Measurements from ENCODE around the gene TTC7B. TPM values are rescaled to one million over a fixed set of nuclear protein-coding genes. Genes with fewer than 3 reads are reported as not detected.

The TTC7B gene
- total and polyA plus RNA-seq, 2 of the 13 experiments (the other 11 are each of a cell fraction or from before 2014, with no cell fraction given), result 1.3 to 3.2 TPM

- TF ChIP-seq ZFP36L1 (CRISPR knock-in tag; IDR thresholded peaks at IDR 0.05), result no peak
- no peak for TF ChIP-seq HMGA1 (CRISPR knock-in tag; conservative IDR thresholded peaks at IDR 0.05)
- no peak for TF ChIP-seq MED13 (CRISPR knock-in tag; IDR thresholded peaks at IDR 0.05)
- TF ChIP-seq ZBTB3 (CRISPR knock-in tag; IDR thresholded peaks at IDR 0.05; ENCODE audit: borderline replicate concordance, low read depth), result no peak
- TF ChIP-seq HMGXB4 (CRISPR knock-in tag; IDR thresholded peaks at IDR 0.05; ENCODE audit: borderline replicate concordance in 1 of 2, low read depth in 1 of 2), result no peak
- no peak for TF ChIP-seq POLR2A (IDR thresholded peaks at IDR 0.05; ENCODE audit: insufficient read depth in 1 of 2, low read depth in 2 of 2, low read length in 2 of 2)
- no peak for TF ChIP-seq MIER2 (CRISPR knock-in tag; IDR thresholded peaks at IDR 0.05)
- no peak for TF ChIP-seq RNF2 (conservative IDR thresholded peaks at IDR 0.05; ENCODE audit: low read depth)
These were observed 294.9 kb downstream of the TTC7B start (continued) for GRCh38 chr14:90521084-90521929.

- Histone ChIP-seq H3K9ac (ENCODE audit: insufficient read depth, low read depth, low read length) (no peak overlapping the region), H3K9me3 (ENCODE audit: low read length) (no peaks in the 10 kb centered on the region), H3K79me2 (ENCODE audit: insufficient read depth, low read length) (no peaks in the 10 kb centered on the region), H3K4me3 (replicated peaks in 1 of 3; ENCODE audit: insufficient read depth in 1 of 3, low read depth in 2 of 3, low read length in 3 of 3) (no peak overlapping the region), H4K20me1 (ENCODE audit: insufficient read depth, low read length) (no peaks in the 10 kb centered on the region), H3K4me2 (ENCODE audit: low read depth, low read length) (no peak overlapping the region), H3K27ac (ENCODE audit: extremely low read length, insufficient read depth, low read length) (no peak overlapping the region), H2AFZ (ENCODE audit: low read length) (no peak overlapping the region), H3K27me3 (ENCODE audit: control insufficient read depth in 1 of 2, insufficient read depth in 2 of 2, low read length in 2 of 2) (peaks cover 3 to 5% of the 10 kb centered on the region in 2 experiments; a peak in 2 of 5 replicates), H3K4me1 (ENCODE audit: insufficient read depth, low read length) (peaks cover 38% of the 10 kb centered on the region), H3K36me3 (replicated peaks in 1 of 2; ENCODE audit: control insufficient read depth in 1 of 2, insufficient read depth in 2 of 2, low read length in 2 of 2) (no peaks in the 10 kb centered on the region)
- intact Hi-C loops (cut with micrococcal nuclease; ENCODE audit: unreplicated experiment), result no loop called here
- POLR2A ChIA-PET, result no interaction called here
- ATAC-seq (no peak), DNase-seq (ENCODE audit: low spot score) (no peak), FAIRE-seq (no peak)
- WGBS (ENCODE audit: low lambda C conversion rate), result 40% methylated on average over 1 of the region's 5 CpGs
- in situ Hi-C loops (cut with HindIII; ENCODE audit: extremely low pct_ligation_motif_present, low pct_unique_long_range_greater_than_20kb), result loop anchor here (5.0 kb wide), 1 partner anchor 123 kb away; the partner anchor contains the start of gene CALM1
- BruUV-seq (replicated peaks), result no TSS peak
- CTCF ChIA-PET (ENCODE audit: low intra/inter-chr PET ratio, low total read pairs), result interaction anchor here (3.9 kb wide), 1 partner anchor 121 kb away, joined by 54 read pairs; no protein-coding TSS in a partner anchor
- no peak for TF ChIP-seq KAT2B (IDR thresholded peaks at IDR 0.05; ENCODE audit: borderline replicate concordance, low read depth, low read length)
- no peak for TF ChIP-seq TP53 (CRISPR knock-in tag; conservative IDR thresholded peaks at IDR 0.05)
- TF ChIP-seq ZNF782 (CRISPR knock-in tag; IDR thresholded peaks at IDR 0.05; ENCODE audit: borderline replicate concordance), result no peak
- no peak for TF ChIP-seq ZNF121 (CRISPR knock-in tag; IDR thresholded peaks at IDR 0.05)
- TF ChIP-seq ZNF768 (CRISPR knock-in tag; IDR thresholded peaks at IDR 0.05), result no peak
- TF ChIP-seq SMAD3 (CRISPR knock-in tag; IDR thresholded peaks at IDR 0.05), result no peak
- TF ChIP-seq ZSCAN31 (CRISPR knock-in tag; IDR thresholded peaks at IDR 0.05; ENCODE audit: low read depth), result no peak
- no peak for TF ChIP-seq ZNF563 (CRISPR knock-in tag; IDR thresholded peaks at IDR 0.05)
- TF ChIP-seq MTF2 (CRISPR knock-in tag; IDR thresholded peaks at IDR 0.05; ENCODE audit: borderline replicate concordance), result no peak
- TF ChIP-seq ZNF383 (CRISPR knock-in tag; IDR thresholded peaks at IDR 0.05; ENCODE audit: borderline replicate concordance), result no peak
- TF ChIP-seq E2F5 (CRISPR knock-in tag; conservative IDR thresholded peaks at IDR 0.05), result no peak
- no peak for TF ChIP-seq AGO1 (IDR thresholded peaks at IDR 0.05; ENCODE audit: low read depth, low read length, poor library complexity, severe bottlenecking)
- no peak for TF ChIP-seq ATF3 (CRISPR knock-in tag; IDR thresholded peaks at IDR 0.05)
- TF ChIP-seq TGIF2 (CRISPR knock-in tag; IDR thresholded peaks at IDR 0.05), result no peak
These were observed 295.9 kb downstream of the TTC7B start for GRCh38 chr14:90520326-90520725.
